ENCODE measurements around the gene RAD54L.

Gene RAD54L

GRCh38 chr1:46284597-46285564 lies 37.3 kb downstream of the RAD54L start:
- in situ Hi-C loops (cut with MboI; ENCODE audit: low sequenced_read_pairs), result no loop called here

GRCh38 chr1:46285730-46286477 lies 38.3 kb downstream of the RAD54L start:
- in situ Hi-C loops (cut with MboI; ENCODE audit: low sequenced_read_pairs), result no loop called here

DNA sequence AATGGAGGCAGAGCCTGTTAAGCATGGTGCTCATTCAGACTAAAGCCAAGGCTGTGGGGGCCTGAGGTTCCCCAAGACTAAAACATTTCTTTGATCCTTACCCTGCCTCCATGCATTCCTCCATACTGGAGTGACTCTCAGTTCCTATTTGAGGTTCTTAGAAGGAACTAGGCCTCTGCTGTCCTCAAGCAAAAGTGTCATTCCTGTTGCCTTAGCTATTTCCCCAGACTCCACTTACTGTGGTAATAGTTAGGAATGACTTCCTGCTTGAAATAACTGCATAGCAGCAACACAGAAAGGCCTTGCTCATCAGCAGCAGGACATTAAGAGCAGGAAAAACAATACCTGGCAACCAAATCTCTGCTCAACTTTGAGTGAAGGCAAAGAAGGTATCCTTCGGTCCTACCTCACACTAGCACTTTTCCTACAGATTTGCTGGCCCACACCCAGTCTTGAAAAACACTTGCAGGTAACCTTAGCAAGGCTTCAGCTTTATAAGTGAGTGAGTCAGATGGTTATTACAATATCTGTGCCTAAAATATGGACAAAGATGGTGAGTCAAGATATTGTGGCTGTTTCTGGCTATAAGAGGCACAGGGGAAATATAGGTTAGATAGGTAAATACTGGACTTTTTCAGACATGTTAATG lies 41.0 kb downstream of the RAD54L start:
- in situ Hi-C loops (cut with MboI; ENCODE audit: low sequenced_read_pairs), result no loop called here

GRCh38 chr1:46289134-46289494 lies 41.6 kb downstream of the RAD54L start:
- in situ Hi-C loops (cut with MboI; ENCODE audit: low sequenced_read_pairs), result no loop called here

GRCh38 chr1:46289976-46290375 lies 42.4 kb downstream of the RAD54L start:
- in situ Hi-C loops (cut with MboI; ENCODE audit: low sequenced_read_pairs), result no loop called here

DNA sequence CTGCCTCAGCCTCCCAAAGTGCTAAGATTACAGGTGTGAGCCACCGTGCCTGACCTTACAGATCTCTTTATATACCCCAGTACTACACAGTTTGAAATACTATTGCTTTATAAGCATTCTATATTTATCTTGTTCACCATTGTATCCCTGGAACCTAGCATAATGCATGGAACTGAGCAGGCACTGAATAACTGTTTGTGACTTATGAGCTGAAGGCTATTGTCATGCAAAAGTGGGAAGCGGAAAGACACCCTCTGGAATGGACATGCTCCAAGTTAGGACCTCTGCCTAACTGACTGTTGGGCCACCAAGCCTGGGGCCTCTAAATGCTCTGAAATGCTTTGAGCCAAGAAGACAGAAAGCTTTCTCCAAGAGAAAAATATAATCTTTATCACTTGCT lies 47.7 kb downstream of the RAD54L start:
- in situ Hi-C loops (cut with MboI; ENCODE audit: low sequenced_read_pairs), result no loop called here

- in situ Hi-C loops (cut with MboI; ENCODE audit: low sequenced_read_pairs), result no loop called here
Observed at GRCh38 chr1:46298387-46298786, 50.8 kb downstream of the RAD54L start.

DNA sequence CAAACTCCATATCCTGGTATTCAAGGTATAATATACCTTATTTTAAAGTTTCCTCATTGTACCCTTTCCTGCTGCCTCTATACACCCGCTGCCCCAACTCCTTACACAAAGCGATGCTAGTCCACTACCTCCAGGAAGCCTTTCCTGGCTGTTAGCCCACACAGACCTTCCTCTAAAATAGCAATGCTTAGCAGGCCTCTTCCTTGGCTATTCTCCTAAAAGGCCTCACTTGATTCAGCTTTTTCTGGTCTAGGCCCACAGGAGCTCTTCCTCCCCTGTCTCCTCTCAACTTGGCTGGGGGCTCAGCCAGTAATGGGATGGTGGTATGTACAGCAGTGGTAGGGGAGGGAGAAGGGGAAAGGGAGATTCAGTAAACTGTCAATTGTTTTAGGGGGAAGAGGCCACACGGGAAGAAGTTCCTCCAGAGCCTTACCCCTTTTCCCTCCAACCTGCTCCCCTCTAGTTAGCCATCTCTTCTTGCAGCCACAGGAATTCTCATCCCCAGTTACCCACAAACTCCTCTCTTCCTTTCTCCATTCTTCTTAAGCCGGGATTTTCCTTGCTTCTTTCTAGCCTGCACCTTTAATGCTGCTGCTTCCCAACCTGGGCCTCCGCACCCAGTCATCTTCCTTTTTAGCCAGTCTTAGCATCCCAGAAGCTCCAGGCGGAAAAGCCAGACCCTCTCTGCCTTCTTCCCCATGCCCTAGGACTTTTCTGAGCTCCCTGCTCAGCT lies 53.3 kb downstream of the RAD54L start:
- in situ Hi-C loops (cut with MboI; ENCODE audit: low sequenced_read_pairs), result no loop called here

- in situ Hi-C loops (cut with MboI; ENCODE audit: low sequenced_read_pairs), result no loop called here
Observed at GRCh38 chr1:46301406-46301807, 53.8 kb downstream of the RAD54L start.

DNA sequence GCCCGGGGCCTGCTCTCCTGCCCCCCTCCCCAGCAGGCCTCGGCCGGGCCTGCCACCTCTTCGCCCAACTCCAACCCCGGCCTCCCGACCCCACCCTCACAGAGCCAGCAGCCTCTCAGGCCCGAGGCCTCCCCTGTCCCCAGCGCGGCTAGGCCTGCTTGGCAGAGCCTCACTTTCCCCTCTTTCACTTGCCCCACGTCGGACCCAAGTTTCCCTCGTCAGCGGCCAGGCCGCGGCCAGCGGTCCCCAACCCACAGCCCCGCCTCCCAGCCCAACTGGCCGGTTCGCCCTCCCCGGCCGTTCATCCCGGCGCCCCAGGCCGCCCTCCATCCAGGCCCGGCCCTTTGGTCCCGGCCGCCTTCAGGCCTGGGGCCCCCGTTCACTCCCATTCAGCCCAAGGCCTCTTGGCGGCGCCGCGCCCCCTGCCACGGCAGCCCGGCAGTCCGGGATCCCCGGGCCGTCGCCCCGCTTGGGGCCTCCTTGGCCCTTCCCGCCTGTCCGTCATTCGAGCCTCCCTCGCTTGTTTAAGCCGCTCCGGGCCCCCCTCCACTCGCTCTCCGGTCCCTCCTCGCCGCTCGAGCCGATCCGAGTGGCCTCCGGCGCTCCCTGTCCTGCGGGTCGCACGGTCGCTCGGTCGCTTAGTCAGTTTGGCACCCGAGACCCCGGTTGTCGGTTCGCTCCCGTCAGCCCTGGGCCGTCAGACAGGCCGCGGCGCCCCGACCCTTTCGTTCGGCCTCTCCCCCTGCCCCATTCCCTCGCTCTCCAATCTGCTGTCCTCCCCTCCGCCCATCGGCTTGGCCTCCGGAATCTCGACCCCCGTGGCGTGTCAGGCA lies 54.5 kb downstream of the RAD54L start:
- in situ Hi-C loops (cut with MboI; ENCODE audit: low sequenced_read_pairs), result no loop called here

DNA sequence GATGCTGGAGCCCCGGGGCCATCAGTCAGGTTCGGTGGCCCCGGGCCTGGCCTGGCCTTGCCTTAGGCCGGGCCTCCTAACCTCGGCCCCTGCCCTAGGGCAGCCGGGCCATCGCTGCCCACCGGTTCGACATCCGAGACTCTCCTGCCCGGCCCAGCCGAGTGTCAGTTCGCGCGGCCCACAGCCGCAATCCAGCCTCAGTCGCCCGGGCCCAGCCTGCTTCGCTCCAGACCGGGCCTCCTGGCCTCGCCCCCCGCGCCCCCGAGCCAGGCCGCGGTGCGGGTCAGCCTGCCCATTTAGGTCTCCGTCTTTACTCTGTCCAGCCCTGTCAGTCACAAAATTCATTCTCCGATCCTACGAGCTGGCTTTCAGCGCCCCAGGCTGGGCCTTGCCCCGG lies 55.1 kb downstream of the RAD54L start:
- in situ Hi-C loops (cut with MboI; ENCODE audit: low sequenced_read_pairs), result no loop called here

GRCh38 chr1:46303038-46303871 lies 55.7 kb downstream of the RAD54L start, which contains the start of the genes LRRC41 and UQCRH:
LRRC41 (minus strand) TSS chr1:46303616; CDS start chr1:46303322, 294 bp downstream.
UQCRH (plus strand) TSS chr1:46303698; CDS start chr1:46303767, 69 bp downstream.
- in situ Hi-C loops (cut with MboI; ENCODE audit: low sequenced_read_pairs), result no loop called here

- in situ Hi-C loops (cut with MboI; ENCODE audit: low sequenced_read_pairs), result no loop called here
Observed at GRCh38 chr1:46303872-46304326, 56.3 kb downstream of the RAD54L start.

- in situ Hi-C loops (cut with MboI; ENCODE audit: low sequenced_read_pairs), result no loop called here
Observed at GRCh38 chr1:46306159-46306530, 58.6 kb downstream of the RAD54L start.

- in situ Hi-C loops (cut with MboI; ENCODE audit: low sequenced_read_pairs), result no loop called here
Observed at GRCh38 chr1:46309401-46310159, 62.0 kb downstream of the RAD54L start.

DNA sequence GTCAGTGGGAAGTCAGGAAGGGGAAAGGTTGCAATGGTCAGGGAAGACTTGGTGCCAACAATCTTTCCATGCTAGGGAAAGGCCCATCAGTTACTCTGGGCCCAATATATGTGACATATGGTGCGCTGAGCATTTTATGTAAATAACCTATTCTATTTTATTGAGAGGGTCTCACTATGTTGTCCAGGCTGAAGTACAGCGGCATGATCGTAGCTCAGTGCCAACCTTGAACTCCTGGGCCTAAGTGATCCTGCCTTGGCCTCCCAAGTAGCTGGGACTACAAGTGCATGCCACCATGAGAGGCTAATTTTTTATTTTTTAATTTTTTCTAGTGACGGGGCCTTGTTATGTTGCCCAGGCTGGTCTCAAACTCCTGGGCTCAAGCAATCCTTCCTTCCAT lies 62.8 kb downstream of the RAD54L start:
- in situ Hi-C loops (cut with MboI; ENCODE audit: low sequenced_read_pairs), result no loop called here

GRCh38 chr1:46315669-46316403 lies 68.3 kb downstream of the RAD54L start:
- in situ Hi-C loops (cut with MboI; ENCODE audit: low sequenced_read_pairs), result no loop called here
